A673 (cell line): ENCODE results near the gene EEIG1. TPM values are rescaled to one million over a fixed set of nuclear protein-coding genes. Genes with fewer than 3 reads are reported as not detected.

Source experiments
- BruUV-seq: library from RNA; stranded (reverse); fragments of 400-500 nt; replicated peaks from 2 replicates; lab custom pipeline; 2021; lab: Mats Ljungman, UMichigan
- CTCF ChIA-PET: fragments of 300-600 bp; sonication (Branson Sonifier 250); formaldehyde crosslinking; loops from one replicate; lab custom pipeline; 2022; ENCODE audit warnings: antibody characterized with exemption; lab: Charles Lee
- POLR2A ChIA-PET: fragments of 300-600 bp; sonication (Branson Sonifier 250); formaldehyde crosslinking; loops from one replicate; lab custom pipeline; 2022; ENCODE audit warnings: antibody characterized with exemption; ENCODE audit not compliant: low non-redundant PET; lab: Charles Lee
- DNase-seq: peaks from one replicate; pipeline ENCODE4 v3.0.0-alpha.2; 2015; ENCODE audit warnings: low spot score
- H3K27ac ChIP-seq: fragments of 200-600 bp; sonication (generic); 2 replicates; pipeline ENCODE4 v1.5.1; 2016; ENCODE audit warnings: mixed run types, low read depth, mild to moderate bottlenecking, mixed read lengths, antibody characterized with exemption, low read length; ENCODE audit not compliant: poor library complexity, severe bottlenecking
- H3K27me3 ChIP-seq: fragments of 200-600 bp; sonication (generic); replicated peaks from 2 replicates; pipeline ENCODE4 v1.6.1; 2017; ENCODE audit warnings: mixed run types, low read depth, mild to moderate bottlenecking, mixed read lengths, antibody characterized with exemption, low read length; ENCODE audit not compliant: insufficient read depth, poor library complexity
- H3K36me3 ChIP-seq: fragments of 200-600 bp; sonication (generic); 2 replicates; pipeline ENCODE4 v1.6.1; 2016; ENCODE audit warnings: mixed run types, mild to moderate bottlenecking, mixed read lengths, antibody characterized with exemption, low read length; ENCODE audit not compliant: insufficient read depth, poor library complexity, severe bottlenecking
- H3K4me1 ChIP-seq: fragments of 200-600 bp; sonication (generic); 2 replicates; pipeline ENCODE4 v1.6.1; 2017; ENCODE audit warnings: mixed run types, mild to moderate bottlenecking, mixed read lengths, antibody characterized with exemption, low read length; ENCODE audit not compliant: insufficient read depth, poor library complexity, severe bottlenecking
- H3K4me3 ChIP-seq: fragments of 200-600 bp; sonication (generic); 2 replicates; pipeline ENCODE4 v1.5.1; 2016; ENCODE audit warnings: low read depth, mixed run types, mild to moderate bottlenecking, mixed read lengths, low read length; ENCODE audit not compliant: poor library complexity, severe bottlenecking
- H3K9me3 ChIP-seq: fragments of 200-600 bp; sonication (generic); 2 replicates; pipeline ENCODE4 v1.6.1; 2016; ENCODE audit warnings: mixed run types, low read depth, mild to moderate bottlenecking, mixed read lengths, antibody characterized with exemption, low read length; ENCODE audit not compliant: poor library complexity, severe bottlenecking
- CTCF ChIP-seq: fragments of 300-800, 200-600 bp; sonication (generic); conservative IDR thresholded peaks from 2 replicates; pipeline ENCODE4 v1.5.1; 2017; ENCODE audit warnings: low read depth, mild to moderate bottlenecking, antibody characterized with exemption, low read length, moderate library complexity, mixed read lengths
- EZH2 ChIP-seq: fragments of 200-600 bp; sonication (generic); IDR thresholded peaks from 2 replicates; pipeline ENCODE4 v1.6.1; 2017; ENCODE audit warnings: borderline replicate concordance, low read depth, mild to moderate bottlenecking, mixed read lengths, antibody characterized with exemption, low read length; ENCODE audit not compliant: poor library complexity, severe bottlenecking
- intact Hi-C: fragments of 100-400 bp; cut with micrococcal nuclease; formaldehyde crosslinking; loops from one replicate; pipeline ENCODE4 v1.10.0; 2022; ENCODE audit not compliant: unreplicated experiment
- total RNA-seq: library from RNA; stranded (reverse); gene quantifications from 2 replicates; pipeline ENCODE4 v1.2.3, GENCODE V29; 2021

Gene EEIG1
- total RNA-seq, 1 experiment from 2014 or later, result 34.1 TPM

GRCh38 chr9:127954831-127955293 is 25.9 kb downstream of the EEIG1 start:
- H3K4me1 ChIP-seq, result peaks cover 13% of the 10 kb centered on the region
- H3K27me3 ChIP-seq, result no peaks in the 10 kb centered on the region
- H3K36me3 ChIP-seq, result no peaks in the 10 kb centered on the region
- no peaks in the 10 kb centered on the region for H3K9me3 ChIP-seq
- POLR2A ChIA-PET, result no interaction called here
- intact Hi-C loops, result no loop called here
- BruUV-seq, result no TSS peak
- no peak for DNase-seq
- H3K27ac ChIP-seq, result peak overlapping the region; percentile 50
- H3K4me3 ChIP-seq, result no peak overlapping the region
- CTCF ChIA-PET, result interaction anchor here (1.2 kb wide), 1 partner anchor 12 kb away, joined by 5 read pairs; no protein-coding TSS in a partner anchor
- no peak for TF ChIP-seq EZH2
- no peak for TF ChIP-seq CTCF

- Histone ChIP-seq H3K36me3 (no peaks in the 10 kb centered on the region), H3K4me3 (no peak overlapping the region), H3K4me1 (peaks cover 7% of the 10 kb centered on the region), H3K27ac (no peak overlapping the region), H3K27me3 (no peaks in the 10 kb centered on the region), H3K9me3 (no peaks in the 10 kb centered on the region)
- ChIA-PET POLR2A (no interaction called here), CTCF (interaction anchor here (1.2 kb wide), 1 partner anchor 11 kb away, joined by 5 read pairs; no protein-coding TSS in a partner anchor)
- no TSS peak for BruUV-seq
- intact Hi-C loops, result no loop called here
- no peak for DNase-seq
- TF ChIP-seq CTCF (no peak), EZH2 (no peak)
Observed at GRCh38 chr9:127953768-127954505, 26.9 kb downstream of the EEIG1 start.

- Histone ChIP-seq H3K9me3 (no peaks in the 10 kb centered on the region), H3K27me3 (no peaks in the 10 kb centered on the region), H3K4me1 (peaks cover 7% of the 10 kb centered on the region), H3K27ac (no peak overlapping the region), H3K4me3 (no peak overlapping the region), H3K36me3 (no peaks in the 10 kb centered on the region)
- DNase-seq, result no peak
- no TSS peak for BruUV-seq
- intact Hi-C loops, result no loop called here
- CTCF ChIA-PET, result no interaction called here
- POLR2A ChIA-PET, result no interaction called here
- TF ChIP-seq EZH2 (no peak), CTCF (no peak)
Observed at GRCh38 chr9:127953154-127953553, 27.6 kb downstream of the EEIG1 start.
